GM12878 (cell line): ENCODE data around the gene PRLH. TPM values are rescaled to one million over a fixed set of nuclear protein-coding genes. Genes with fewer than 3 reads are reported as not detected.

Experiments
- CEBPB ChIP-seq, 2 experiments: fragments of 150-350 bp in 1 of 2; IDR thresholded peaks; 2 replicates each; pipeline ENCODE4 v1.6.1; 2012 to 2014; ENCODE audit warnings: low read depth in 2 of 2, low read length in 2 of 2, borderline replicate concordance in 1 of 2, inconsistent platforms in 1 of 2
- CREB1 ChIP-seq: IDR thresholded peaks from 2 replicates; pipeline ENCODE4 v1.6.1; 2012; ENCODE audit warnings: low read depth, mild to moderate bottlenecking, inconsistent platforms
- DPF2 ChIP-seq: fragments of 450-650 bp; IDR thresholded peaks from 2 replicates; pipeline ENCODE4 v1.6.1; 2017; ENCODE audit warnings: mild to moderate bottlenecking
- GABPA ChIP-seq: IDR thresholded peaks from 2 replicates; pipeline ENCODE4 v1.6.1; 2014; ENCODE audit warnings: antibody characterized with exemption, low read depth, mild to moderate bottlenecking, inconsistent platforms
- HDAC6 ChIP-seq: fragments of 200-600 bp; sonication (generic); IDR thresholded peaks from one replicate; pipeline ENCODE4 v1.8.0; 2017; ENCODE audit warnings: antibody characterized with exemption; ENCODE audit not compliant: unreplicated experiment
- IRF4 ChIP-seq: IDR thresholded peaks from 2 replicates; pipeline ENCODE4 v1.6.1; 2011; ENCODE audit warnings: low read depth, low read length
- MYC ChIP-seq: IDR thresholded peaks from 2 replicates; pipeline ENCODE4 v1.6.1; 2011; ENCODE audit warnings: mild to moderate bottlenecking, low read length, moderate library complexity, inconsistent platforms; ENCODE audit not compliant: insufficient read depth, insufficient replicate concordance, insufficient read length, severe bottlenecking
- NR2F1 ChIP-seq: fragments of 450-650 bp; conservative IDR thresholded peaks from 2 replicates; pipeline ENCODE4 v1.6.1; 2017; ENCODE audit warnings: mild to moderate bottlenecking
- SIN3A ChIP-seq: IDR thresholded peaks from 2 replicates; pipeline ENCODE4 v1.6.1; 2012; ENCODE audit warnings: low read depth, low read length, improper control_type of control experiment
- ZSCAN29 ChIP-seq: fragments of 450-650 bp; IDR thresholded peaks from 2 replicates; pipeline ENCODE4 v1.6.1; 2017; ENCODE audit warnings: mild to moderate bottlenecking, moderate library complexity
- polyA plus RNA-seq, 11 experiments: library from polyadenylated mRNA; depleted of rRNA in 4 of 11; unstranded in 6 of 11; stranded (reverse) in 5 of 11; fragments of >200 nt; fragmentation: Nextera tagmentation in 4 of 11; fragmentation: Illumina TruSeq in 1 of 11; extraction: Ambion mirVana in 4 of 11; extraction: Trizol in 1 of 11; gene quantifications; 1 replicate in 1 of 11; 2 replicates in 10 of 11; pipeline versions ENCODE4 v1.2.1 to v1.2.3, GENCODE V29; 2011 to 2016; ENCODE audit warnings: inconsistent platforms in 2 of 11, missing spikeins in 2 of 11, low read depth in 1 of 11
- total RNA-seq, 4 experiments: library from RNA; depleted of rRNA in 3 of 4; stranded (reverse); fragments of >200 nt in 3 of 4; fragmentation: Illumina TruSeq in 1 of 4; extraction: Trizol in 1 of 4; gene quantifications; 2 replicates each; pipeline versions ENCODE4 v1.2.1 to v1.2.3, GENCODE V29; 2013 to 2021
- TF ChIP-seq, protein P1 (sequence below): fragments of 450-650 bp; IDR thresholded peaks from 2 replicates; pipeline ENCODE4 v1.6.1; 2017; ENCODE audit warnings: mild to moderate bottlenecking, moderate library complexity
- TF ChIP-seq, protein P2 (sequence below): IDR thresholded peaks from 2 replicates; pipeline ENCODE4 v1.6.1; 2012; ENCODE audit warnings: improper control_type of control experiment, low read depth, low read length; ENCODE audit not compliant: insufficient replicate concordance
- TF ChIP-seq, protein P3 (sequence below): fragments of 450-650 bp; IDR thresholded peaks from 2 replicates; pipeline ENCODE4 v1.6.1; 2017; ENCODE audit warnings: low read depth, mild to moderate bottlenecking, moderate library complexity
- TF ChIP-seq, protein P4 (sequence below): IDR thresholded peaks from 2 replicates; pipeline ENCODE4 v1.6.1; 2011; ENCODE audit warnings: low read depth, mild to moderate bottlenecking, low read length, moderate library complexity, borderline replicate concordance; ENCODE audit errors: extremely low read depth

Gene PRLH
- total and polyA plus RNA-seq, 10 of the 15 experiments (the other 5 are each of a cell fraction or from before 2014, with no cell fraction given), result not detected

DNA sequence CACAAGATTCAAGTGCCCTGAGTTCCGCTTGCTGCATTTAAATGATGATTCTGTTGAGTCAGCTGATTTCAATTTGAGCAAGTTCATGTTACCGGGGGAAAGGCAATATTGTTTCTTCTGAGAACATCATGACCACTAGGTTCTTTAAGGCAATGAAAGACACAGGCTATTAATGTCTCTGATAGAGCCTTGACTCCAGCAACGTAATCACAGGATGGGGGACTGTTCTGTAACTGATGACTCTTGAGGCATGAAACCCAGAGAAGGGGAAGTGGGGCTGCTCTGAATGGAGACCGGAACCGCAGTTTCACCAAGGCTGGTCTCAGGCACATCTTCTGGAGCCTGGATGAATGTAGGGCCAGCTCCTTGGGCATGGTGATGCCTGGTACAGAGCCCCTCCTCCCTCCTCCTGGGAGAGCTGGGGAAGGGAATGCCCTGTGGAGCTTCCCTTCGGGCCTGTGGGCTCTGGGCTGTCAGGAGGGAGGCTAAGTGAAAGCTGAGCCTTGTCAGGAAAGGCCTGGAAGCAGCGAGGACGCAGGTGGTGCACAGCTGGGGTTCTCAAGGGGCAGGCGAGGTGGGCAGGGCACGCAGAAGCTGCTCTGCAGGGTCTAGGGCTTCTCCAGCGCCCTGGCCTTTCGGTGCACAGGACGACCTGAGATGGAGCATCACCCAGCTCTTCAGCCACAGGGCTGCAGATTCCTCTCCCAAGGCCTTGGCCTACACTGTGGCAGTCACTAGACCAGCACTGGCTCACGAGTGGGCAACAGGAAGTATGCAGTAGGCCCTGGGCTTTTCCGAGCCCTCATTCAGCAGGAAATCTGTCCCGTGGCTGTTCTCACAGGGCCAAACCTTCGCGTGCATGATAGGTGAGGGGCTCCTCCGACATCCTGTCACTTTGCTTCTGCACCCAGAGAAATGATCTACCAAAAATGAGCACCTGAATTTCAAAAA lies 36.6 kb upstream of the PRLH start (continued):
- TF ChIP-seq, protein P1, sequence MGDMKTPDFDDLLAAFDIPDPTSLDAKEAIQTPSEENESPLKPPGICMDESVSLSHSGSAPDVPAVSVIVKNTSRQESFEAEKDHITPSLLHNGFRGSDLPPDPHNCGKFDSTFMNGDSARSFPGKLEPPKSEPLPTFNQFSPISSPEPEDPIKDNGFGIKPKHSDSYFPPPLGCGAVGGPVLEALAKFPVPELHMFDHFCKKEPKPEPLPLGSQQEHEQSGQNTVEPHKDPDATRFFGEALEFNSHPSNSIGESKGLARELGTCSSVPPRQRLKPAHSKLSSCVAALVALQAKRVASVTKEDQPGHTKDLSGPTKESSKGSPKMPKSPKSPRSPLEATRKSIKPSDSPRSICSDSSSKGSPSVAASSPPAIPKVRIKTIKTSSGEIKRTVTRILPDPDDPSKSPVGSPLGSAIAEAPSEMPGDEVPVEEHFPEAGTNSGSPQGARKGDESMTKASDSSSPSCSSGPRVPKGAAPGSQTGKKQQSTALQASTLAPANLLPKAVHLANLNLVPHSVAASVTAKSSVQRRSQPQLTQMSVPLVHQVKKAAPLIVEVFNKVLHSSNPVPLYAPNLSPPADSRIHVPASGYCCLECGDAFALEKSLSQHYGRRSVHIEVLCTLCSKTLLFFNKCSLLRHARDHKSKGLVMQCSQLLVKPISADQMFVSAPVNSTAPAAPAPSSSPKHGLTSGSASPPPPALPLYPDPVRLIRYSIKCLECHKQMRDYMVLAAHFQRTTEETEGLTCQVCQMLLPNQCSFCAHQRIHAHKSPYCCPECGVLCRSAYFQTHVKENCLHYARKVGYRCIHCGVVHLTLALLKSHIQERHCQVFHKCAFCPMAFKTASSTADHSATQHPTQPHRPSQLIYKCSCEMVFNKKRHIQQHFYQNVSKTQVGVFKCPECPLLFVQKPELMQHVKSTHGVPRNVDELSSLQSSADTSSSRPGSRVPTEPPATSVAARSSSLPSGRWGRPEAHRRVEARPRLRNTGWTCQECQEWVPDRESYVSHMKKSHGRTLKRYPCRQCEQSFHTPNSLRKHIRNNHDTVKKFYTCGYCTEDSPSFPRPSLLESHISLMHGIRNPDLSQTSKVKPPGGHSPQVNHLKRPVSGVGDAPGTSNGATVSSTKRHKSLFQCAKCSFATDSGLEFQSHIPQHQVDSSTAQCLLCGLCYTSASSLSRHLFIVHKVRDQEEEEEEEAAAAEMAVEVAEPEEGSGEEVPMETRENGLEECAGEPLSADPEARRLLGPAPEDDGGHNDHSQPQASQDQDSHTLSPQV, result no peak
- TF ChIP-seq, protein P2, sequence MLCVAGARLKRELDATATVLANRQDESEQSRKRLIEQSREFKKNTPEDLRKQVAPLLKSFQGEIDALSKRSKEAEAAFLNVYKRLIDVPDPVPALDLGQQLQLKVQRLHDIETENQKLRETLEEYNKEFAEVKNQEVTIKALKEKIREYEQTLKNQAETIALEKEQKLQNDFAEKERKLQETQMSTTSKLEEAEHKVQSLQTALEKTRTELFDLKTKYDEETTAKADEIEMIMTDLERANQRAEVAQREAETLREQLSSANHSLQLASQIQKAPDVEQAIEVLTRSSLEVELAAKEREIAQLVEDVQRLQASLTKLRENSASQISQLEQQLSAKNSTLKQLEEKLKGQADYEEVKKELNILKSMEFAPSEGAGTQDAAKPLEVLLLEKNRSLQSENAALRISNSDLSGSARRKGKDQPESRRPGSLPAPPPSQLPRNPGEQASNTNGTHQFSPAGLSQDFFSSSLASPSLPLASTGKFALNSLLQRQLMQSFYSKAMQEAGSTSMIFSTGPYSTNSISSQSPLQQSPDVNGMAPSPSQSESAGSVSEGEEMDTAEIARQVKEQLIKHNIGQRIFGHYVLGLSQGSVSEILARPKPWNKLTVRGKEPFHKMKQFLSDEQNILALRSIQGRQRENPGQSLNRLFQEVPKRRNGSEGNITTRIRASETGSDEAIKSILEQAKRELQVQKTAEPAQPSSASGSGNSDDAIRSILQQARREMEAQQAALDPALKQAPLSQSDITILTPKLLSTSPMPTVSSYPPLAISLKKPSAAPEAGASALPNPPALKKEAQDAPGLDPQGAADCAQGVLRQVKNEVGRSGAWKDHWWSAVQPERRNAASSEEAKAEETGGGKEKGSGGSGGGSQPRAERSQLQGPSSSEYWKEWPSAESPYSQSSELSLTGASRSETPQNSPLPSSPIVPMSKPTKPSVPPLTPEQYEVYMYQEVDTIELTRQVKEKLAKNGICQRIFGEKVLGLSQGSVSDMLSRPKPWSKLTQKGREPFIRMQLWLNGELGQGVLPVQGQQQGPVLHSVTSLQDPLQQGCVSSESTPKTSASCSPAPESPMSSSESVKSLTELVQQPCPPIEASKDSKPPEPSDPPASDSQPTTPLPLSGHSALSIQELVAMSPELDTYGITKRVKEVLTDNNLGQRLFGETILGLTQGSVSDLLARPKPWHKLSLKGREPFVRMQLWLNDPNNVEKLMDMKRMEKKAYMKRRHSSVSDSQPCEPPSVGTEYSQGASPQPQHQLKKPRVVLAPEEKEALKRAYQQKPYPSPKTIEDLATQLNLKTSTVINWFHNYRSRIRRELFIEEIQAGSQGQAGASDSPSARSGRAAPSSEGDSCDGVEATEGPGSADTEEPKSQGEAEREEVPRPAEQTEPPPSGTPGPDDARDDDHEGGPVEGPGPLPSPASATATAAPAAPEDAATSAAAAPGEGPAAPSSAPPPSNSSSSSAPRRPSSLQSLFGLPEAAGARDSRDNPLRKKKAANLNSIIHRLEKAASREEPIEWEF, result no peak
- TF ChIP-seq GABPA (no peak), MYC (no peak), DPF2 (no peak), HDAC6 (no peak), CEBPB (IDR thresholded peaks at IDR 0.05; ENCODE audit: borderline replicate concordance in 1 of 2, low read depth in 2 of 2, low read length in 2 of 2) (no peak), SIN3A (no peak), CREB1 (peak; percentile 47; the same call in 1 of the 2 replicates), ZSCAN29 (no peak), NR2F1 (no peak), IRF4 (peak; percentile 65; the same call in 1 of the 2 replicates)
- TF ChIP-seq, protein P3, sequence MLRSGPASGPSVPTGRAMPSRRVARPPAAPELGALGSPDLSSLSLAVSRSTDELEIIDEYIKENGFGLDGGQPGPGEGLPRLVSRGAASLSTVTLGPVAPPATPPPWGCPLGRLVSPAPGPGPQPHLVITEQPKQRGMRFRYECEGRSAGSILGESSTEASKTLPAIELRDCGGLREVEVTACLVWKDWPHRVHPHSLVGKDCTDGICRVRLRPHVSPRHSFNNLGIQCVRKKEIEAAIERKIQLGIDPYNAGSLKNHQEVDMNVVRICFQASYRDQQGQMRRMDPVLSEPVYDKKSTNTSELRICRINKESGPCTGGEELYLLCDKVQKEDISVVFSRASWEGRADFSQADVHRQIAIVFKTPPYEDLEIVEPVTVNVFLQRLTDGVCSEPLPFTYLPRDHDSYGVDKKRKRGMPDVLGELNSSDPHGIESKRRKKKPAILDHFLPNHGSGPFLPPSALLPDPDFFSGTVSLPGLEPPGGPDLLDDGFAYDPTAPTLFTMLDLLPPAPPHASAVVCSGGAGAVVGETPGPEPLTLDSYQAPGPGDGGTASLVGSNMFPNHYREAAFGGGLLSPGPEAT, result no peak
- TF ChIP-seq, protein P4, sequence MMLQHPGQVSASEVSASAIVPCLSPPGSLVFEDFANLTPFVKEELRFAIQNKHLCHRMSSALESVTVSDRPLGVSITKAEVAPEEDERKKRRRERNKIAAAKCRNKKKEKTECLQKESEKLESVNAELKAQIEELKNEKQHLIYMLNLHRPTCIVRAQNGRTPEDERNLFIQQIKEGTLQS, result no peak
